SK-N-SH (cell line): ENCODE measurements around the gene ABCB9.

ENCODE experiments used
- CTCF ChIP-seq: fragments of 200-600 bp; sonication (generic); IDR thresholded peaks from 2 replicates; pipeline ENCODE4 v1.6.1; 2017; ENCODE audit warnings: antibody characterized with exemption, mild to moderate bottlenecking, moderate library complexity
- EP300 ChIP-seq, 2 experiments: IDR thresholded peaks; 2 replicates each; pipeline versions ENCODE4 v1.4.0 to v1.6.1; 2012; ENCODE audit warnings: borderline replicate concordance in 1 of 2, low read depth in 1 of 2, low read length in 1 of 2
- EZH2phosphoT487 ChIP-seq: fragments of 200-600 bp; sonication (generic); IDR thresholded peaks from 2 replicates; pipeline ENCODE4 v1.6.1; 2017; ENCODE audit warnings: low read depth, mixed run types, mild to moderate bottlenecking, antibody characterized with exemption, moderate library complexity, borderline replicate concordance
- FOXM1 ChIP-seq: IDR thresholded peaks from 2 replicates; pipeline ENCODE4 v1.4.0; 2012; ENCODE audit warnings: low read depth, mild to moderate bottlenecking
- MEF2A ChIP-seq: IDR thresholded peaks from 2 replicates; pipeline ENCODE4 v1.4.0; 2012; ENCODE audit warnings: low read depth, borderline replicate concordance
- RCOR1 ChIP-seq: fragments of 150-350 bp; IDR thresholded peaks from 2 replicates; pipeline ENCODE4 v1.6.1; 2017; ENCODE audit warnings: antibody characterized with exemption, low read length
- REST ChIP-seq: IDR thresholded peaks from 2 replicates; pipeline ENCODE4 v1.6.1; 2012; ENCODE audit warnings: mild to moderate bottlenecking, low read depth, low read length, moderate library complexity
- RXRA ChIP-seq: IDR thresholded peaks from 2 replicates; pipeline ENCODE4 v1.4.0; 2012; ENCODE audit warnings: low read depth, mild to moderate bottlenecking, borderline replicate concordance
- SIN3A ChIP-seq: IDR thresholded peaks from 2 replicates; pipeline ENCODE4 v1.6.1; 2012; ENCODE audit warnings: low read depth, mild to moderate bottlenecking, low read length, moderate library complexity, borderline replicate concordance
- USF1 ChIP-seq: IDR thresholded peaks from 2 replicates; pipeline ENCODE4 v1.4.0; 2012; ENCODE audit warnings: low read depth, borderline replicate concordance
- USF2 ChIP-seq: fragments of 150-350 bp; IDR thresholded peaks from 2 replicates; pipeline ENCODE4 v1.6.1; 2017; ENCODE audit warnings: antibody characterized with exemption, low read length, low read depth, borderline replicate concordance

- TF ChIP-seq RCOR1 (no peak), REST (no peak), CTCF (no peak), MEF2A (no peak), USF2 (no peak), RXRA (no peak), EZH2phosphoT487 (no peak), SIN3A (no peak), USF1 (no peak), FOXM1 (no peak), EP300 (IDR thresholded peaks at IDR 0.05; ENCODE audit: borderline replicate concordance in 1 of 2, low read depth in 1 of 2, low read length in 1 of 2) (no peak)
These were observed 31.3 kb upstream of the ABCB9 start for GRCh38 chr12:122997343-122998250.
